Measurements from ENCODE around the gene GJC1.

Gene GJC1

GRCh38 chr17:44862278-44862914 is 32.3 kb upstream of the GJC1 start:
- TF ChIP-seq CTCF (IDR thresholded peaks at IDR 0.05; ENCODE audit: extremely low read depth, insufficient read depth, missing control alignments): no peak
- in situ Hi-C loops (cut with MboI; ENCODE audit: low pct_unique_long_range_greater_than_20kb, low sequenced_read_pairs, unreplicated experiment): loop anchor here (10.0 to 25.0 kb wide), 2 partner anchors 88 to 325 kb away; no protein-coding TSS in a partner anchor
- DNase-seq (ENCODE audit: low spot score): no peak

DNA sequence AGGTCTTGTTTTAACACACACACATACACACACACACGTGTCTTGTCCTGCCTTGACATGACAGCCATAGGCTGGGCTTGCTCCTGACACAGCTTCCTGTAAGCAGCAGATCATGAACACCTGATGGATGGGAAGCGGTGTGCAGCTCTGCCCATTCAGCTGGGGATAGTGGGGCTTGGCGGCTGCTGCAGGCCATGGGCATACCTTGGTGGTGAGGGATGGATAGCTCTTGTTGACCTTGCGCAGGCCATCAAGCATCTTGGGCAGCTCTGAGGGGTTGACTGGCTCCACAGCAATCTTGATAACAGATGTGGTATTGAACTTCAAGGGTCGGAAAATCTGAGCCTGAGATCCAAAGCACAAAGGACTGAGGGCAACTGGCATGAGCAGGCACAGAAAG is 29.6 kb upstream of the GJC1 start:
- no peak for TF ChIP-seq CTCF (IDR thresholded peaks at IDR 0.05; ENCODE audit: extremely low read depth, insufficient read depth, missing control alignments)
- in situ Hi-C loops (cut with MboI; ENCODE audit: low pct_unique_long_range_greater_than_20kb, low sequenced_read_pairs, unreplicated experiment): loop anchor here (10.0 to 25.0 kb wide), 2 partner anchors 85 to 322 kb away; no protein-coding TSS in a partner anchor
- no peak for DNase-seq (ENCODE audit: low spot score)

GRCh38 chr17:44854192-44854591 is 24.1 kb upstream of the GJC1 start:
- in situ Hi-C loops (cut with MboI; ENCODE audit: low pct_unique_long_range_greater_than_20kb, low sequenced_read_pairs, unreplicated experiment): loop anchor here (25.0 kb wide), 1 partner anchor 317 kb away; no protein-coding TSS in a partner anchor
- DNase-seq (ENCODE audit: low spot score): no peak

GRCh38 chr17:44850612-44851011 is 20.5 kb upstream of the GJC1 start:
- DNase-seq (ENCODE audit: low spot score): no peak
- TF ChIP-seq CTCF (IDR thresholded peaks at IDR 0.05; ENCODE audit: extremely low read depth, insufficient read depth, missing control alignments): no peak
- in situ Hi-C loops (cut with MboI; ENCODE audit: low pct_unique_long_range_greater_than_20kb, low sequenced_read_pairs, unreplicated experiment): loop anchor here (25.0 kb wide), 1 partner anchor 313 kb away; no protein-coding TSS in a partner anchor

More at GRCh38 chr17:44854192-44854591, 24.1 kb upstream of the GJC1 start:
- TF ChIP-seq CTCF (IDR thresholded peaks at IDR 0.05; ENCODE audit: extremely low read depth, insufficient read depth, missing control alignments): no peak

DNA sequence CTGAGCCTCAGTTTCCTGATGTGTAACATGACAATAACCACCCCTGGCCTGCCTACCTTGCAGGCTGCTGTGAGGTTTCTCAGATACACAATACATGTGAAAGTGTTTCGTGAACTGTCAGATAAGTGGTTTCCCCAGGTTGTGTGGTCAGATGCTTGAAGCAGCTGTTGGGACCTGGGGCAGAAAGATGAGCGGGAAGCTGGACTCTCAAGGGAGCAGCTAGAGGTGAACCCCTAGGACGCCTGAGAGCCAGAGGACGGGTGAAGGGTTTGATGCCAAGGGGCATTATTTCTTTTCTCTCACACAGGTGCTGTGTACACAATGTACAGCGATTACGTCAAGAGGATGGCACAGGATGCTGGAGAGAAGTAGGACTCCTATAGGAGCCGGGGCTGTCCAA is 19.9 kb upstream of the GJC1 start:
- in situ Hi-C loops (cut with MboI; ENCODE audit: low pct_unique_long_range_greater_than_20kb, low sequenced_read_pairs, unreplicated experiment): loop anchor here (25.0 kb wide), 1 partner anchor 313 kb away; no protein-coding TSS in a partner anchor
- DNase-seq (ENCODE audit: low spot score): no peak
- TF ChIP-seq CTCF (IDR thresholded peaks at IDR 0.05; ENCODE audit: extremely low read depth, insufficient read depth, missing control alignments): no peak

DNA sequence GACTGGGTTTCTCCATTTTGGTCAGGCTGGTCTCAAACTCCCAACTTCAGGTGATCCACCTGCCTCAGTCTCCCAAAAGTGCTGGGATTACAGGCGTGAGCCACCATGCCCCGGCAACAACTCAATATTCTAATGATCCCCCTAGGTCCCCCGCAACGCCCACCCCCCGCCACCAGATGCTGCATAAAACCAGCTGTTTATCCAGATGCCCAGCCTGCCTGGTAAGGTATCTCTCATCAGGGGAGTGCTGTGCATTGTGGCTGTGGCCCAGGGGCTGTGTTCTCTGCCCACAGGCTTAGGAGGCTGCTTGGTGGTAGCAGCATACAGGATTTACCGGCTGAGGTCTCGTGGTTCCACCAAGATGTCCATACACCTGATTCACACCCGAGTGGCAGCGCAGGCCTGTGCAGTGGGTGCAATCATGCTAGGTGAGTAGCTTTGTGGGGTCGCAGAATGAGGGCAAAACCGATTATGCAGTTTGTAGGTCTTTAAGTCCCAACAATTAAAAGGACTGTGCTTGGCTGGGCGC is 18.9 kb upstream of the GJC1 start:
- DNase-seq (ENCODE audit: low spot score): no peak
- TF ChIP-seq CTCF (IDR thresholded peaks at IDR 0.05; ENCODE audit: extremely low read depth, insufficient read depth, missing control alignments): no peak
- in situ Hi-C loops (cut with MboI; ENCODE audit: low pct_unique_long_range_greater_than_20kb, low sequenced_read_pairs, unreplicated experiment): no loop called here
